Endothelial cell of umbilical vein (primary cell): ENCODE results near the gene B4GALT5.
"Not testable (repeated sequence)": the region's sequence is repeated elsewhere in the genome, so short reads cannot be mapped to it uniquely, and the experiment has no call there.

ENCODE experiments used
- EZH2 ChIP-seq: IDR thresholded peaks from 2 replicates; pipeline ENCODE4 v1.6.1; 2012; ENCODE audit warnings: borderline replicate concordance, low read depth, mild to moderate bottlenecking, moderate library complexity, low read length, inconsistent platforms; ENCODE audit not compliant: severe bottlenecking
- JUN ChIP-seq: IDR thresholded peaks from 2 replicates; pipeline ENCODE4 v1.6.1; 2011; ENCODE audit warnings: borderline replicate concordance, low read depth; ENCODE audit not compliant: insufficient read length, insufficient read depth
- MAX ChIP-seq: IDR thresholded peaks from 2 replicates; pipeline ENCODE4 v1.6.1; 2011; ENCODE audit not compliant: insufficient read depth, insufficient read length
- MYC ChIP-seq: IDR thresholded peaks from one replicate; pipeline ENCODE4 v1.6.1; 2011; ENCODE audit warnings: mild to moderate bottlenecking, low read depth, low read length
- POLR2A ChIP-seq: IDR thresholded peaks from 2 replicates; pipeline ENCODE4 v1.6.1; 2012; ENCODE audit warnings: low read depth, mild to moderate bottlenecking, control low read depth, low read length
- POLR2AphosphoS5 ChIP-seq: IDR thresholded peaks from 2 replicates; pipeline ENCODE4 v1.6.1; 2012; ENCODE audit warnings: low read depth, mild to moderate bottlenecking, control low read depth, low read length, moderate library complexity; ENCODE audit not compliant: insufficient read depth
- TF ChIP-seq, protein P1 (sequence below), 2 donors: IDR thresholded peaks; 1 replicate in 1 of 2; 2 replicates in 1 of 2; pipeline ENCODE4 v1.5.1; 2011; ENCODE audit warnings: low read length in 2 of 2, mild to moderate bottlenecking in 2 of 2, moderate library complexity in 2 of 2, control low read depth in 1 of 2, inconsistent platforms in 1 of 2, low read depth in 1 of 2; ENCODE audit not compliant: insufficient read depth in 1 of 2; ENCODE audit errors: extremely low read depth in 1 of 2

GRCh38 chr20:49705893-49706292, 7.8 kb downstream of the B4GALT5 start:
- TF ChIP-seq, protein P1, sequence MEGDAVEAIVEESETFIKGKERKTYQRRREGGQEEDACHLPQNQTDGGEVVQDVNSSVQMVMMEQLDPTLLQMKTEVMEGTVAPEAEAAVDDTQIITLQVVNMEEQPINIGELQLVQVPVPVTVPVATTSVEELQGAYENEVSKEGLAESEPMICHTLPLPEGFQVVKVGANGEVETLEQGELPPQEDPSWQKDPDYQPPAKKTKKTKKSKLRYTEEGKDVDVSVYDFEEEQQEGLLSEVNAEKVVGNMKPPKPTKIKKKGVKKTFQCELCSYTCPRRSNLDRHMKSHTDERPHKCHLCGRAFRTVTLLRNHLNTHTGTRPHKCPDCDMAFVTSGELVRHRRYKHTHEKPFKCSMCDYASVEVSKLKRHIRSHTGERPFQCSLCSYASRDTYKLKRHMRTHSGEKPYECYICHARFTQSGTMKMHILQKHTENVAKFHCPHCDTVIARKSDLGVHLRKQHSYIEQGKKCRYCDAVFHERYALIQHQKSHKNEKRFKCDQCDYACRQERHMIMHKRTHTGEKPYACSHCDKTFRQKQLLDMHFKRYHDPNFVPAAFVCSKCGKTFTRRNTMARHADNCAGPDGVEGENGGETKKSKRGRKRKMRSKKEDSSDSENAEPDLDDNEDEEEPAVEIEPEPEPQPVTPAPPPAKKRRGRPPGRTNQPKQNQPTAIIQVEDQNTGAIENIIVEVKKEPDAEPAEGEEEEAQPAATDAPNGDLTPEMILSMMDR (IDR thresholded peaks at IDR 0.05; ENCODE audit: extremely low read depth in 1 of 2, insufficient read depth in 1 of 2, low read depth in 1 of 2, low read length in 2 of 2), result not testable (repeated sequence)
- not testable (repeated sequence) for TF ChIP-seq POLR2AphosphoS5, POLR2A, MYC, MAX, JUN, EZH2
